HPDE6-E6E7 (cell line): ENCODE measurements around the gene PNCK.

Experiments used
- DNase-seq: peaks from one replicate; pipeline ENCODE4 v3.0.0; 2011; ENCODE audit warnings: missing footprints; ENCODE audit errors: extremely low spot score

PNCK gene

DNA sequence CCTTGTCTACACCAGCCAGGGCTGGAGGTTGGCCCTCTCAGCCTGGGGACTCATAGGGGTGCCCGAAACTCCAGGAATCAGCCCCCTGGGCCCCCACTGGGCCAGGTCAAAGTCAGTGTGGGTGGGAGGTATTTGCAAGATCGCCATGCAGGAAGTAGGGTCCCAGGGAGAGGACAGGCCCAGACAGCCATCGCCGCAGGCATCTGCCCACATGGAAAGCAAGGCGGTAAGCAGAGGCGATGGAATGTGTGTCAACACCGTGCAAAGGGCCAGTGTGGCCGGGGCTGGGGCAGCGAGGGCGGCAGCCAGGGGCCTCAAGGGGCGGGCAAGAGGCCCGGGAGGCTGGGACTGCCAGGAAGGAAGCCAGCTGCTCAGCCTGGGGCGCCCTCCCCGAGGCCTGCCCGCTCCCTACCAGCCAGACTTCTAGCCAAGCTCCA lies 45.9 kb downstream of the PNCK start:
- no peak for DNase-seq

DNA sequence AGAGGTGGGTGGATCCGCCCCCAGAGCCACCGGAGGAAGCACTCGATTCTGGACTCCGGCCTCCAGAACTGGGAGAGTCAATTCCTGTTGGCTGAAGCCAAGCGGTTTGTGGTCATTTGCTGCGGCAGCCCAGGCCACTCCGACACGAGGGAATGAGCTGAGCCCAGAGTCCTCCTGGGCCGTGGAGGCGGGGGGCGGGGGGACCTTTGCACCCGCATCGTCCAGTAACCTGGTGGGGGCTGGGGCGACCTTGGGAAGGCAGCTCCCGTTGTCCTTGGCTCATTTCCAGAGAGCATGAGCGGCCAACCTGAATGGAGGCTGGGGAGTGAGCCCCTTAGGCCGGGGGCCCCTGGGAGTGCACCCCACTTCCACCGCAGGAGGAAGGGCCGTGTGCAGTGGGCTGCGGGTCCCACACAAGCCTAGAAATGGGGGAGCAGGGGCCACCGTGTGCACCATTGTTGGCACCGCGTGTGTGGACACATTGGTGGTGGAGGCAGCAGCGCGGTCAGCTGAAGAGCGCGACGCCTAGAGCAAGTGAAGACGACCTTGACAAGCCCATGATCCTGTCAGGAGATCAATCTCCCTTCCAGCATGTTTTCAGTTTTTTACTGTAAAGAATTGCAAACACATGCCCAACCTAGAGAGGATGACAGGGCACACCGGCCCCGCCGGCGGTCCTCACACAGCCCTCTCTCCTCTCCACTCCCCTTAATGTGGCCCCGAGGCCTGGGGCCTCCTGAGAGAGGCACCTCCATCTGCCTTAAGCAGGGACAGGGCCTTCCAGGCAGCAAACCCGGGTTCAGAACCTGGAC lies 46.5 kb downstream of the PNCK start:
- no peak for DNase-seq

DNA sequence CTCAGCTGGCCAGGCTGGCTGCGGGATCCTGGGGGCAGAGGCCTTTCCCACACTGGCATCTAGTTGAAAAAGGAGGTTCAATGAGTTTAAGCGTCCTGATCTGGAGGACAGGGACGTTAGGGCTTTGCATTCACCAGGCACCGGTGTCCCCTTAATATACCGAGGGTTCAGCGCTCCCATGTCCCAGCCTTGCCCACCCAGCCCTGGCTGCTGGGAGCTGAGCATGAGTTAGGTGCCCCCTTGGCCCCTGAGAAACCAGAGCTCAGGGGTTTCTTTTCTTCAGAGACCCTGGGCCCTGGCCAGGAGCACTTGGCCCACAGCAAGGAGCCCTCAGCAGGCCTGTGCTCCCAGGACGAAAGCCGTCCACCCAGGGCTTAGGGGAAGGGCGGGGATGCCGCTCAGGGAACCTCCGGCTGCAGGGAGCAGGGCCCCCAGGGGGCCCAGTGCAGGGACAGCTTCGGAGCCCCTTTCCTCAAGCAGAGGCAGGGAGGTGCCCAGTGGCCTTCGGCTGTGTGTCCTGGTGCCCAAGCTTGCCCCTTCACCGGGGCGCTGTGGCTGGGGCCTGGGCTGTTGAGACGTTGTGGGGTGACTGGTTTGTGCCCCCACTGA lies 47.5 kb downstream of the PNCK start:
- DNase-seq: no peak

DNA sequence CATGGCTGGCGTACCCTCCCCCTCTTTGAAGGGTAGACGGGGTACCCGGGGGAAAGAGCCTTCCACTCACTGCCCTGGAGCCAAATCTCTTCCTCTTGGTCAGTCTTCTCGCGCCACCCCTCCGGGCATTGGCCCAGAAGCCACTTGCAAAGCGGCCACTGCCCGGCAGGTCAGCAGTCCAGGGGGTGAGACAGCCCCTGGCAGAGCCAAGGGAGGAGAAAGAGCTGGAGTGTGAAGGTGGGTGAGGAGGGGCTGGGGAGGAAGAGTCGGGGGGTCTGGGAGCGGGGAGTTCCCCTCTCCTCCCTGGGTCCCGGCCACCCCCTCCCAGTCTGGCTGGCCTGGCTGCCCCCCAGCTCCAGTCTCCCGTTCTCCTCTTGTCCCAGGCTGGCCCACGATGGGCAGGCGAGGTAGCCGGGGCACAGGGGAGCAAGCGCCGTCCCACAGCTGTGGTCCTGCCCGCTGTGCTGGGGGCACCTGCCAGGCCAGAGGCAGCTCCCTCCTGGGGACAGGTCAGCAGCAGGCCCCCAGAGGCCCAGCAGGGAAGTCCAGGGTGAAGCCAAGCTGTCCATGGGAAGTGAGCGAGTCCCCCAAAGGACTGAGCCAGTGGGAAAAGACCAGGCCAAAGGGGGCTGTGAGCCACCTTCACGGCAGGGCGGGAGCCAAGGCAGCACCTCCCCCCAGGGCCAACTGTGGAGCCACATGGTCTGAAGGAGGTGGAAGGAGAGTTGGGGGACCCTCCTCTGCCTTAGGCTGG lies 48.2 kb downstream of the PNCK start:
- no peak for DNase-seq

DNA sequence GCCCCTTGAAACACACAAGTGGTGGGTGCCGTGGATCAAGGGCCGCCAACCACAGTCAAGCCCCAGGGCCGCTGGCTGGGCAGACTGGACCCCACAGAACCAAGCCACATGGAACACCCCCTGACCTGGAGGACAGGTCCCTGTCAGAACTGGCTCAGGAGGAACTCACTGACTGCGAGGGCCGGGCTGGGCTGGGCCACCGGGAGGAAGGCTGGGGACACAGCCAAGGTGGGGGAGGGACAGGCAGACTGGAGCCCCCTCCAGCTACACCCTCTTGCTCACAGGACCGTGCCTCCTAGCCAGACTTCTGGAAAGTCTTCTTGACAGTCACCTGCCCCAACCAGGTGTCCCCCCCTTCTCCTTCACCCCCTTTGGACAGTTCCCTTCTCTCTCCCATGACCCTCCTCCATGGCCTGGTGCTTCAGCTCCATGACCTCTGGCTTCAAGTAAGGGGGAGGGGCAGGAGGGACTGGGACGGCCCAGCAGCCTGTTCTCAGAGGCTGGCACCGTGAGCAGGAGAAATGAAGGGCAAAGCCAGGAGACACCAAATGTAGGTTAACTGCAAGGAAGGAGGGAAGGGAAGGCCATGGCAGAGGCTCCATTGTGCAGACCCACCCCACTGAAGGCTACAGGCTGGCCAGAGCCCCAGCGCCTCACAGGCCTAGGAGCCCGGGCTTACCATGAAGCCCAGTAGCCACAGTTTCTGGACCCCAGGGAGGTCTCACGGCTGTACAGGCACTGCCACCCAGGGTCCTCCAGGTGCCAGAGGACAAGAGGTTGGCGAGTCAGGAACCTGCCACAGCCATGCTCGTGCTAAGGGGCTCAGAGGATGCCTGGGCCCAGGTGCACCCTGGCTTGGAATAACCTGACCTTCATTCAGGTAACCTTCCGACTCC lies 49.2 kb downstream of the PNCK start:
- no peak for DNase-seq

DNA sequence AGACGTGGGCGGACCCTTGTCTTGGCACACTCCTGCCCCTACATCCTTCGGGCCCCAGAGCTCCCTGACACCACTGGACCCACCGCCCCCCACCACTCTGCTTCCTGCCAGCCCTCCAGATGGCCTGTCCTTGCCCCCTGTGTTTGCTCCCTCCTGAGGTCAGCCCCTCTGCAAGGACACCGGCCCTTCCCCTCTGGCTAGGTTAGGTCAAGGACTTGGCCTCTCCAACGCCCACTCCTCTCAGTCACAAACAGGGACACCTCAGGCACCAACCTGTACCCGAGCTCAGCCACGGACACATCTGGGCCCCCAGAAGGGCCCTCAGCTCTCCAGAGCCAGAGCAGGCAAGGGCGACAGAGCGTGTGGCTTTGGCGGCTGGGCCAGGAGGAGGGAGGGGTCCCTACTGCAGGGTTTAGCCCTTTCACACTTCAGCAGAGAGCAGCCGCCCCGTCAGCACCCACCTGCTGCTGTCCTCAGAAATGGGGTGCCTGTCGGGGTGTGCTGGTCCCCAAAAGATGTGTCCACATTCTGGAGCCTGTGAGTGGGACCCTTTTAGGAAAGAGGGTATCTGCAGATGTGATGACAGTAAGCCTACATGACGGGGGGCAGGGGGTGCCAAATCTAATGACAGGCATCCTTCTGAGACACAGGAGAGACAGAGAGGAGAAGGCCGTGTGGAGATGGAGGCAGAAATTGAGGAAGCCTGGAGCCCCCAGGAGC lies 50.1 kb downstream of the PNCK start:
- no peak for DNase-seq

DNA sequence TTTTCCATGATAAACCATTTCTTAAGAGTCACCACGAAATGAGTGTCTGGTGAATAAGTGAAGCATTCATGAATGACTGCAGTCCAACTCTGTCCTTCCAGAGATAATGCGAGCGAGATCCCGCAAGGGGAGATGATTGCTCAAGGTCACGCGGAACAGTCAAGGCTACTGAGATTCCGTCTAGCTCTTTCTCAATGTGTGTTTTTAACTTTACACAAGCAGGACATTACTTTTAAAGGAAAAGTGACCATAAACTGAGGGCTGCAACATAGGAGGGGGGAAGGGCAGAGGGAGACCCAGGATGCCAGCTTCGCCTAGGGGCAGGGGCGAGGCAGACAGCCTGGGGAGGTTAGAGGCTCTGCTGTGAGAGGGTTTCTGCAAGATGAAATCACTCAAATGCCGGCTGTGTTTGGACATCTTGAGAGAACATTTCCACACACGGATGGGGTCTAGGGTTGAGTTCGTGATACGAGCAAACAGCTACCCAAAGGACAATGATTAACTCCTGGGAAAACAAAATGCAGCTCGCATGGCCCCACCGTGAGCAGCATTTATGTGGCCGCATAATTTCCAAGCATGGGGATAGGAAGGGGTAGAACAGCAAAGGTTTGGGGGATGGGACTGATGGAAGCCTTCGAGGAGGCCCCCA lies 50.8 kb downstream of the PNCK start:
- DNase-seq: no peak

DNA sequence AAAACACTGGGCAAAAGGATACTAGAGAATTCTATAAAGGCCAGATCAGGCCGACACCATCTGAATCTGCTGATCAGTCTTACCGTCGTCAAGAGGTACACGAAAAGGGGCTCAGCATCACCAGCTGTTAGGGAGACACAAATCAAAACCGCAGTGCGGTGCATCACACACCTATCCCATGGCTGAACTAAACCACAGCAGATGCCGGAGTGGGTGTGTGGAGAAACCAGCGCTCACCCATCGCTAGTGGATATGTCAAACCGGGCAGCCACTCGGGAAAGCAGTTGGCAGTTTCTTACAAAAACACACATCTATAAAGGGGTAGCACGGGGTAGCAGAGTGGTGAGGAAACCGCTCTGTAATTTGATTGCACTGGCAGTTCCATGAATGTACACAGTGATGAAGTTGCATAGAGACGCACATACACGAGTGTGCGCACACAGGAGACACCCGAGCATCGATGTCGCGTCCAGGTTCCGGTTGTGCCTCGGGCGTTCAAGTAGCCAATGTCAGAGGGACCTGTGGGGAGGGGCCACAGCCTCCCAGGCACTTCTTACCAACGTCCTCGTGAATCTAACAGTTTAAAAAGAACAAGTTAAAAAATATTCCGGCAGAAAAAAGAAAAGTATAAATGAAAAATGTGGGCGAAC lies 51.5 kb downstream of the PNCK start:
- DNase-seq: no peak

DNA sequence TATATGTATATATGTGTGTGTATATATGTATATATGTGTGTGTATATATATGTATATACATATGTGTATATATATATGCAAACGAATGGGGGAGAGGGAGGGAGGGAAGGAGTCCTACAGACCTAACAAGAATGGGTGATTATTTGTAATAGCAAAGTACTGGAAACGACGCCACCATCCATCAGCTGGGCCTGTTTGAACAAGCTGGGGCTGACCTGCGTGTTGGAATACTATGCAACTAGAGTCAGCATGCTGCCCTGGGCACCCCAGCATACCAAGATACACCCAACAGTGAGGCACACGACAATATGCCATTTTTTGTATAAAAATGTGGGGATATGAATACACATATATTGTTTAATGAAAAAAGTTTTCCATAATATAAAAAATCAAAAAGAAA lies 53.0 kb downstream of the PNCK start:
- no peak for DNase-seq
